Measurements from ENCODE around the gene SLC27A3. TPM values are rescaled to one million over a fixed set of nuclear protein-coding genes. Genes with fewer than 3 reads are reported as not detected.

SLC27A3 gene
- total and polyA plus RNA-seq, 2 of the 8 experiments (the other 6 are each of a cell fraction or from before 2014, with no cell fraction given), result 39.1 to 40.1 TPM

DNA sequence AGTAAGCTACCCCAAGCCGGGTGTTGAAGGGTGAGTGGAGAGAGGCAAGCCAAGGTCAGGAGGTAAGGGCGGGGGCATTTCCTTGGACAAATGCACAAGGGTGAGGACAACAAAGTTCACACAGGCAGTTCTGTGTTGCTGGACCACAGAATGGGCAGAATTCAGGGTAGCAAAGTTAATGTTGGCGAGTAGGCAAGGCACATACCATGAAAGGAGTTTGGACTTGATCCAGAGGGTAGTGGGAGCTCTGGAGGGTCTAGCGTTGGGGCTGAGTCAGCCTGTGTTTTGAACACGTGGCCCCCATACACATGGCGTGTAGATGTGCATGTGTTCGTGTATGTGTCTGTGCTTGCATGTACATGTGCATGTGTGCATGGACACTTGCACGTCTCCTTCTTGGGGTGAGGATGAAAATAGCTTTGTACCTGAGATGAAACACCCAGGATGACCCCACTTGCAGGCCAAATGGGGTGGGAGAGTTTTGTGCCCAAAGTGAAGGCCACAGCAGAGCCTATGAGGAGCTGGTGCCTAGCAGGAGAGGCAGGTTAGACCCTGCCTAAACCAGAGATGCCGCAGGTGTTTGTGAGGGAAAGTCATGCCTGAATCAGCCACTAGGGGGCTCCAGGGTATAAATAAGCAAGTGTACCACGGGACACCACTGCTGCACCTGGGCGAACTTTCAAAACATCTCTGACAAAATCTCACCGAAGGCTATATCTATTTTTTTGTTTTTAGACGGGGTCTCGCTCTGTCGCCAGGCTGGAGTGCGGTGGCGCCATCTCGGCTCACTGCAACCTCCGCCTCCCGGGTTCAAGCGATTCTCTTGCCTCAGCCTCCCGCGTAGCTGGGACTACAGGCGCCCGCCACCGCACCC lies 21.8 kb downstream of the SLC27A3 start (continued):
- TF ChIP-seq, protein P1, sequence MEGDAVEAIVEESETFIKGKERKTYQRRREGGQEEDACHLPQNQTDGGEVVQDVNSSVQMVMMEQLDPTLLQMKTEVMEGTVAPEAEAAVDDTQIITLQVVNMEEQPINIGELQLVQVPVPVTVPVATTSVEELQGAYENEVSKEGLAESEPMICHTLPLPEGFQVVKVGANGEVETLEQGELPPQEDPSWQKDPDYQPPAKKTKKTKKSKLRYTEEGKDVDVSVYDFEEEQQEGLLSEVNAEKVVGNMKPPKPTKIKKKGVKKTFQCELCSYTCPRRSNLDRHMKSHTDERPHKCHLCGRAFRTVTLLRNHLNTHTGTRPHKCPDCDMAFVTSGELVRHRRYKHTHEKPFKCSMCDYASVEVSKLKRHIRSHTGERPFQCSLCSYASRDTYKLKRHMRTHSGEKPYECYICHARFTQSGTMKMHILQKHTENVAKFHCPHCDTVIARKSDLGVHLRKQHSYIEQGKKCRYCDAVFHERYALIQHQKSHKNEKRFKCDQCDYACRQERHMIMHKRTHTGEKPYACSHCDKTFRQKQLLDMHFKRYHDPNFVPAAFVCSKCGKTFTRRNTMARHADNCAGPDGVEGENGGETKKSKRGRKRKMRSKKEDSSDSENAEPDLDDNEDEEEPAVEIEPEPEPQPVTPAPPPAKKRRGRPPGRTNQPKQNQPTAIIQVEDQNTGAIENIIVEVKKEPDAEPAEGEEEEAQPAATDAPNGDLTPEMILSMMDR (IDR thresholded peaks at IDR 0.05; ENCODE audit: control extremely low read depth in 1 of 3, insufficient read depth in 1 of 3, low read depth in 1 of 3, low read length in 3 of 3), result peak in 2 of 3 experiments; percentile 81 to 85; a peak in 3 of 4 replicates
- TF ChIP-seq KDM5A (IDR thresholded peaks at IDR 0.05; ENCODE audit: low read length) (no peak), JUN (IDR thresholded peaks at IDR 0.05; ENCODE audit: low read depth, low read length) (no peak), RXRA (IDR thresholded peaks at IDR 0.05; ENCODE audit: insufficient read depth, low read depth, low read length) (no peak), GABPA (IDR thresholded peaks at IDR 0.05; ENCODE audit: borderline replicate concordance, insufficient read depth, low read length) (peak; percentile 50; the same call in 1 of the 2 replicates)
- TF ChIP-seq, protein P2, sequence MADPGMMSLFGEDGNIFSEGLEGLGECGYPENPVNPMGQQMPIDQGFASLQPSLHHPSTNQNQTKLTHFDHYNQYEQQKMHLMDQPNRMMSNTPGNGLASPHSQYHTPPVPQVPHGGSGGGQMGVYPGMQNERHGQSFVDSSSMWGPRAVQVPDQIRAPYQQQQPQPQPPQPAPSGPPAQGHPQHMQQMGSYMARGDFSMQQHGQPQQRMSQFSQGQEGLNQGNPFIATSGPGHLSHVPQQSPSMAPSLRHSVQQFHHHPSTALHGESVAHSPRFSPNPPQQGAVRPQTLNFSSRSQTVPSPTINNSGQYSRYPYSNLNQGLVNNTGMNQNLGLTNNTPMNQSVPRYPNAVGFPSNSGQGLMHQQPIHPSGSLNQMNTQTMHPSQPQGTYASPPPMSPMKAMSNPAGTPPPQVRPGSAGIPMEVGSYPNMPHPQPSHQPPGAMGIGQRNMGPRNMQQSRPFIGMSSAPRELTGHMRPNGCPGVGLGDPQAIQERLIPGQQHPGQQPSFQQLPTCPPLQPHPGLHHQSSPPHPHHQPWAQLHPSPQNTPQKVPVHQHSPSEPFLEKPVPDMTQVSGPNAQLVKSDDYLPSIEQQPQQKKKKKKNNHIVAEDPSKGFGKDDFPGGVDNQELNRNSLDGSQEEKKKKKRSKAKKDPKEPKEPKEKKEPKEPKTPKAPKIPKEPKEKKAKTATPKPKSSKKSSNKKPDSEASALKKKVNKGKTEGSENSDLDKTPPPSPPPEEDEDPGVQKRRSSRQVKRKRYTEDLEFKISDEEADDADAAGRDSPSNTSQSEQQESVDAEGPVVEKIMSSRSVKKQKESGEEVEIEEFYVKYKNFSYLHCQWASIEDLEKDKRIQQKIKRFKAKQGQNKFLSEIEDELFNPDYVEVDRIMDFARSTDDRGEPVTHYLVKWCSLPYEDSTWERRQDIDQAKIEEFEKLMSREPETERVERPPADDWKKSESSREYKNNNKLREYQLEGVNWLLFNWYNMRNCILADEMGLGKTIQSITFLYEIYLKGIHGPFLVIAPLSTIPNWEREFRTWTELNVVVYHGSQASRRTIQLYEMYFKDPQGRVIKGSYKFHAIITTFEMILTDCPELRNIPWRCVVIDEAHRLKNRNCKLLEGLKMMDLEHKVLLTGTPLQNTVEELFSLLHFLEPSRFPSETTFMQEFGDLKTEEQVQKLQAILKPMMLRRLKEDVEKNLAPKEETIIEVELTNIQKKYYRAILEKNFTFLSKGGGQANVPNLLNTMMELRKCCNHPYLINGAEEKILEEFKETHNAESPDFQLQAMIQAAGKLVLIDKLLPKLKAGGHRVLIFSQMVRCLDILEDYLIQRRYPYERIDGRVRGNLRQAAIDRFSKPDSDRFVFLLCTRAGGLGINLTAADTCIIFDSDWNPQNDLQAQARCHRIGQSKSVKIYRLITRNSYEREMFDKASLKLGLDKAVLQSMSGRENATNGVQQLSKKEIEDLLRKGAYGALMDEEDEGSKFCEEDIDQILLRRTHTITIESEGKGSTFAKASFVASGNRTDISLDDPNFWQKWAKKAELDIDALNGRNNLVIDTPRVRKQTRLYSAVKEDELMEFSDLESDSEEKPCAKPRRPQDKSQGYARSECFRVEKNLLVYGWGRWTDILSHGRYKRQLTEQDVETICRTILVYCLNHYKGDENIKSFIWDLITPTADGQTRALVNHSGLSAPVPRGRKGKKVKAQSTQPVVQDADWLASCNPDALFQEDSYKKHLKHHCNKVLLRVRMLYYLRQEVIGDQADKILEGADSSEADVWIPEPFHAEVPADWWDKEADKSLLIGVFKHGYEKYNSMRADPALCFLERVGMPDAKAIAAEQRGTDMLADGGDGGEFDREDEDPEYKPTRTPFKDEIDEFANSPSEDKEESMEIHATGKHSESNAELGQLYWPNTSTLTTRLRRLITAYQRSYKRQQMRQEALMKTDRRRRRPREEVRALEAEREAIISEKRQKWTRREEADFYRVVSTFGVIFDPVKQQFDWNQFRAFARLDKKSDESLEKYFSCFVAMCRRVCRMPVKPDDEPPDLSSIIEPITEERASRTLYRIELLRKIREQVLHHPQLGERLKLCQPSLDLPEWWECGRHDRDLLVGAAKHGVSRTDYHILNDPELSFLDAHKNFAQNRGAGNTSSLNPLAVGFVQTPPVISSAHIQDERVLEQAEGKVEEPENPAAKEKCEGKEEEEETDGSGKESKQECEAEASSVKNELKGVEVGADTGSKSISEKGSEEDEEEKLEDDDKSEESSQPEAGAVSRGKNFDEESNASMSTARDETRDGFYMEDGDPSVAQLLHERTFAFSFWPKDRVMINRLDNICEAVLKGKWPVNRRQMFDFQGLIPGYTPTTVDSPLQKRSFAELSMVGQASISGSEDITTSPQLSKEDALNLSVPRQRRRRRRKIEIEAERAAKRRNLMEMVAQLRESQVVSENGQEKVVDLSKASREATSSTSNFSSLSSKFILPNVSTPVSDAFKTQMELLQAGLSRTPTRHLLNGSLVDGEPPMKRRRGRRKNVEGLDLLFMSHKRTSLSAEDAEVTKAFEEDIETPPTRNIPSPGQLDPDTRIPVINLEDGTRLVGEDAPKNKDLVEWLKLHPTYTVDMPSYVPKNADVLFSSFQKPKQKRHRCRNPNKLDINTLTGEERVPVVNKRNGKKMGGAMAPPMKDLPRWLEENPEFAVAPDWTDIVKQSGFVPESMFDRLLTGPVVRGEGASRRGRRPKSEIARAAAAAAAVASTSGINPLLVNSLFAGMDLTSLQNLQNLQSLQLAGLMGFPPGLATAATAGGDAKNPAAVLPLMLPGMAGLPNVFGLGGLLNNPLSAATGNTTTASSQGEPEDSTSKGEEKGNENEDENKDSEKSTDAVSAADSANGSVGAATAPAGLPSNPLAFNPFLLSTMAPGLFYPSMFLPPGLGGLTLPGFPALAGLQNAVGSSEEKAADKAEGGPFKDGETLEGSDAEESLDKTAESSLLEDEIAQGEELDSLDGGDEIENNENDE (IDR thresholded peaks at IDR 0.05; ENCODE audit: insufficient replicate concordance, low read length), result no peak

Data from H1 (cell line).